ENCODE data around the gene TNPO3.
"Not testable (repeated sequence)": the region's sequence is repeated elsewhere in the genome, so short reads cannot be mapped to it uniquely, and the experiment has no call there.

TNPO3 gene

DNA sequence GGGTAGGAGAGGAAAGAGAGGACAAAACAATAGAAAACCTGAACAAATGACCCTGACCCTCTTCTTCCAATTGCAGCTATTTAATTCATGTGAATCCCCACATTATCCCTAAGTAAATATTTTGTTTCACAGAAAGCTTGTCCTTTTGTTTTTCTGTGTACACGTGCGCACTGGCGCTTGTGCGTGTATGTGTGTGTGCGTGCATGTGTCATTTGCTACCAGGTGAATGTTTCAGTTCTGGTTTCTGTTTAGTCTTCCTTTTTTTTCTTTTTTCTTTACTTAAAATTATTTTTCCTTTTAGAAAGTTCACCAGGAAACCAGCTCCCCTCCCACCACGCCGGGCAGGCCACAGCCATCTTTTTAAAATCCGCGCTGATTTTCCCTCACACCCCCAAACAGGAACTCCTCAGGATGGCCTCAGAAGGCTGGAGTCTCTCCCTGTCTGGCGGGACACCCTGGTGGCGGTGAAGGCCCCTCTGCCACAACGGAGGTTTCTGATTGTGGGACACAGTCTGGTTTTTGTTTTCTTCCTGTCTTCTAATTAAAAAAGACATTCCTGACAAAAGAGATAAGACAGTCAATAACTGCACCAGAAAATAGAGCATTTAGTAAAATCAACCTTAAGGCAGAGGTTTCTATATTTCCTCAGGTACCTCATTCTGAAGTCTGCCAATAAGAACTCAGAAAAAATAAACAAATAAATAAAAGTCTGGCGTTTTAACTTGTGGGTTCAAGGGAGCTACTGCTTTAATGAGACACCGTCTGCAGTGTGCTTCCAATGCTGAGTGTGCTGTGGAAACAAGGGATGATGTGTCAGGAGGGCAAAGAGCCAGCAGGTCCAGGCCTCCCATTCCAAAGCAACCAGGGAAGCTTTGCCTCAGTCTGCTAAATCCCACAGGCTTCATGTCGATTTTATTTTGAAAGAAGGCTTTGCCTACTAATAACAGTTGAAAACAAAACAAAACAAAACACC lies 99.8 kb downstream of the TNPO3 start:
- DNase-seq (no peak), ATAC-seq (replicated peaks) (no peak)
- H3K4me1 Mint-ChIP-seq (ENCODE audit: low read depth in 2 of 2) = no peaks in the 10 kb centered on the region
- no peaks in the 10 kb centered on the region for H3K9me3 Mint-ChIP-seq
- H3K27me3 Mint-ChIP-seq = no peaks in the 10 kb centered on the region
- peak overlapping the region in 1 of 2 donors; percentile 44 for H3K27ac Mint-ChIP-seq
- H3K36me3 Mint-ChIP-seq (ENCODE audit: insufficient read depth) = peaks cover 55% of the 10 kb centered on the region
- no peak overlapping the region for H3K4me3 Mint-ChIP-seq

DNA sequence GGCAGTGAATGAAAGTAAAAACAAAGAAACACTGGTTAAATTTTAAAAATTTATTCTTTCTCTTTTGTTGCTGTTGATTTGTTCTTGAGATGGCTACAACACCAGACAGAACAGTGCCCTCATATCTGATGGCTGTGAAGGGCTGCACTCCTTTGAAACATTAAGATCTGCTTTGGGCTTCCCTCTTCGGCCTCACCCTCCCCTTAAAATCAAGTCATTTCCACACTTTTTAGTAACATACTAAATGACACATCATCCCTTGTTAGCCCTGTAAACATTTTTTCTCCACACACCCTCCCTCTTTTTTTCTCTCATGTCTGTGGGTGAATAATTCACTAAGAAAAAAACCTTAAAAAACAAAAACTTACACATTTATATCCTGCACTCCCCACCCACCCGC lies 100.8 kb downstream of the TNPO3 start:
- DNase-seq = no peak
- no peaks in the 10 kb centered on the region for H3K9me3 Mint-ChIP-seq
- no peak overlapping the region for H3K4me3 Mint-ChIP-seq
- H3K27me3 Mint-ChIP-seq = no peaks in the 10 kb centered on the region
- peaks cover 46% of the 10 kb centered on the region for H3K36me3 Mint-ChIP-seq (ENCODE audit: insufficient read depth)
- ATAC-seq (replicated peaks) = no peak
- H3K4me1 Mint-ChIP-seq (ENCODE audit: low read depth in 2 of 2) = no peaks in the 10 kb centered on the region
- peak overlapping the region; percentile 29 to 32 for H3K27ac Mint-ChIP-seq

DNA sequence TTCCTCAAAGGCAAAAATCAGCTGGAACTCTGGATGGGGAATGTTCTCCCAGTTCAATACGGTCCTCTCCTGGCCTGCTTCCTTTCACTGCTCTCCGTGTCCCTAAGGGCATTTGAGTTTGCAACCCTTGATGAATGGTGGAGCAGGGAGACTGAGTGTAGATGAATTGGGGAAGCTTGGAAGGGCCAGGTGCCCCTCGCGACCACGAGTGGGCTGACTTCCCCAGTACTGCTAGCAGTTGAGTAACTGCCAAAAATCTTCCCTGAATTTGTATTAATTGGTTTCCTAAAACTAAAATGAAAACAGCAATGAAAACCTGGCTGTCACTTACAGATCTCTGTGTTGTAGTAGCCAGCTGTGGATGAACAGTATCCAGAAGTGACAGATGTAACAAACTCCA lies 103.6 kb downstream of the TNPO3 start:
- ATAC-seq (replicated peaks) (no peak), DNase-seq (no peak)
- Mint-ChIP-seq H3K27ac (peak overlapping the region in 1 of 2 donors; percentile 67), H3K4me1 (ENCODE audit: low read depth in 2 of 2) (peaks cover 0 to 1% of the 10 kb centered on the region in 2 donors), H3K27me3 (no peaks in the 10 kb centered on the region), H3K9me3 (no peaks in the 10 kb centered on the region), H3K36me3 (ENCODE audit: insufficient read depth) (peaks cover 19% of the 10 kb centered on the region), H3K4me3 (no peak overlapping the region)

DNA sequence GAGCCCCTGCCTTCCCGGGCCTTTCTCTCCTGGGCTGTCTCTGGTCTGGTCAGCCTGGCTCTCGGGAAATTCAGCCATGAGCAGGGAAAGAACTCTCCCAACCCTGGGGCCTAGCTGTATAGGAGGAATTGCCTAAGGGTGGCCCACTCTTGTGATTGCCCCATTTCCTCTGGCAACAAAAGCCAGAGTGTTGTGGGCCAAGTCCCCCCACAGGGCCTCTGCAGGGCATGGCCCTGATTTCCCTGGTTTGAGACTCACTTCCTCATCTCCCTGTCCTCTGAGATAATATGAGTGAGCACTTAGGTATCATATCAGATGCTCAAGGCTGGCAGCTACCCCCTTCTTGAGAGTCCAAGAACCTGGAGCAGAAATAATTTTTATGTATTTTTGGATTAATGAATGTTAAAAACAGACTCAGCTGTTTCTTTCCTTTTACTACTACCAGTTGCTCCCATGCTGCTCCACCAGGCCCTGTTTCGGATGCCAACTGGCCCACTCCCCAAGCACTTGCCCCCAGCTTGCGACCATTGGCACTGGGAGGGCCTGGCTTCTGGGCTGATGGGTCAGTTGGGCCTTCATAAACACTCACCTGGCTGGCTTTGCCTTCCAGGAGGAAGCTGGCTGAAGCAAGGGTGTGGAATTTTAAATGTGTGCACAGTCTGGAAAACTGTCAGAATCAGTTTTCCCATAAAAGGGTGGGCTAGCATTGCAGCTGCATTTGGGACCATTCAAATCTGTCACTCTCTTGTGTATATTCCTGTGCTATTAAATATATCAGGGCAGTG lies 105.7 kb downstream of the TNPO3 start:
- Mint-ChIP-seq H3K27me3 (no peaks in the 10 kb centered on the region), H3K4me1 (ENCODE audit: low read depth in 2 of 2) (peaks cover 0 to 1% of the 10 kb centered on the region in 2 donors), H3K9me3 (no peaks in the 10 kb centered on the region), H3K27ac (peak overlapping the region in 1 of 2 donors; percentile 49), H3K36me3 (ENCODE audit: insufficient read depth) (peaks cover 11% of the 10 kb centered on the region), H3K4me3 (no peak overlapping the region)
- no peak for ATAC-seq (replicated peaks)
- DNase-seq = no peak

DNA sequence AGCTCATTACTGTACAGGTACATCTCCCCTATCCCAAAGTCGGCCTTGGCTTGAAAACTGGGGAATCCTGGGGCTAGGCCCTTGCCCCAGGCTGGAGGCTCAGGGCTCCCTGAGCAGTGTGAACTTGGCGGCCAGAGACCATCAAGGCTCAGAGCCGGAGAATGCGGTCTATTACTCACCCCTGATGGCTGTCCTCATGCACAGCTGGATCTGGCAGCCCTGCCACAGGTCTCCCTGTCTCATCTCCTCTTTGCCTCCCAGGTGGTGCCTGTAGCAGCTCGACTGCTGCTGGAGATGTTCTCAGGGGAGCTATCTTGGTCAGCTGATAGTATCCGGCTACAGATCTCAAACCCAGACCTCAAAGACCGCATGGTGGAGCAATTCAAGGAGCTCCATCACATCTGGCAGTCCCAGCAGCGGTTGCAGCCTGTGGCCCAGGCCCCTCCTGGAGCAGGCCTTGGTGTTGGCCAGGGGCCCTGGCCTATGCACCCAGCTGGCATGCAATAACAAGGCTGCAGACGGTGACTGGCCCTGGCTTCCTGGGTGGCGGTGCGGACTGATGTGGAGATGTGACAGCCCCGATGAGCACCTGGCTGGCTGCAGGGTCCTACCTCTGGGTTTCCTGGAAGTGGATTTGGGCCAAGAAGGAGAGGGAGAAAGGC lies 106.5 kb downstream of the TNPO3 start:
- no peak for DNase-seq
- no peak overlapping the region for H3K4me3 Mint-ChIP-seq
- no peaks in the 10 kb centered on the region for H3K9me3 Mint-ChIP-seq
- ATAC-seq (replicated peaks) = no peak
- H3K27me3 Mint-ChIP-seq = no peaks in the 10 kb centered on the region
- H3K4me1 Mint-ChIP-seq (ENCODE audit: low read depth in 2 of 2) = peaks cover 0 to 1% of the 10 kb centered on the region in 2 donors
- H3K27ac Mint-ChIP-seq = peak overlapping the region in 1 of 2 donors; percentile 49
- H3K36me3 Mint-ChIP-seq (ENCODE audit: insufficient read depth) = peaks cover 11% of the 10 kb centered on the region

DNA sequence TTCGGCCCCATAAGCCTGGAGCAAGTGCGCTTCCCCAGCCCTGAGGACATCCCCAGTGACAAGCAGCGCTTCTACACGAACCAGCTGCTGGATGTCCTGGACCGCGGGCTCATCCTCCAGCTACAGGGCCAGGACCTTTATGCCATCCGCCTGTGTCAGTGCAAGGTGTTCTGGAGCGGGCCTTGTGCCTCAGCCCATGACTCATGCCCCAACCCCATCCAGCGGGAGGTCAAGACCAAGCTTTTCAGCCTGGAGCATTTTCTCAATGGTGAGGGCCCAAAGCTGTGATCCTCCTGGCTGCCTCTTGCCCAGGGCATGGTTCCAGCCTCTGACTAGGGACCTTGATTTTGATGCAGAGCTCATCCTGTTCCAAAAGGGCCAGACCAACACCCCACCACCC lies 107.1 kb downstream of the TNPO3 start:
- Mint-ChIP-seq H3K9me3 (no peaks in the 10 kb centered on the region), H3K27me3 (no peaks in the 10 kb centered on the region), H3K36me3 (ENCODE audit: insufficient read depth) (peaks cover 11% of the 10 kb centered on the region), H3K4me1 (ENCODE audit: low read depth in 2 of 2) (peaks cover 0 to 1% of the 10 kb centered on the region in 2 donors), H3K27ac (no peak overlapping the region), H3K4me3 (no peak overlapping the region)
- ATAC-seq (replicated peaks) (no peak), DNase-seq (no peak)

DNA sequence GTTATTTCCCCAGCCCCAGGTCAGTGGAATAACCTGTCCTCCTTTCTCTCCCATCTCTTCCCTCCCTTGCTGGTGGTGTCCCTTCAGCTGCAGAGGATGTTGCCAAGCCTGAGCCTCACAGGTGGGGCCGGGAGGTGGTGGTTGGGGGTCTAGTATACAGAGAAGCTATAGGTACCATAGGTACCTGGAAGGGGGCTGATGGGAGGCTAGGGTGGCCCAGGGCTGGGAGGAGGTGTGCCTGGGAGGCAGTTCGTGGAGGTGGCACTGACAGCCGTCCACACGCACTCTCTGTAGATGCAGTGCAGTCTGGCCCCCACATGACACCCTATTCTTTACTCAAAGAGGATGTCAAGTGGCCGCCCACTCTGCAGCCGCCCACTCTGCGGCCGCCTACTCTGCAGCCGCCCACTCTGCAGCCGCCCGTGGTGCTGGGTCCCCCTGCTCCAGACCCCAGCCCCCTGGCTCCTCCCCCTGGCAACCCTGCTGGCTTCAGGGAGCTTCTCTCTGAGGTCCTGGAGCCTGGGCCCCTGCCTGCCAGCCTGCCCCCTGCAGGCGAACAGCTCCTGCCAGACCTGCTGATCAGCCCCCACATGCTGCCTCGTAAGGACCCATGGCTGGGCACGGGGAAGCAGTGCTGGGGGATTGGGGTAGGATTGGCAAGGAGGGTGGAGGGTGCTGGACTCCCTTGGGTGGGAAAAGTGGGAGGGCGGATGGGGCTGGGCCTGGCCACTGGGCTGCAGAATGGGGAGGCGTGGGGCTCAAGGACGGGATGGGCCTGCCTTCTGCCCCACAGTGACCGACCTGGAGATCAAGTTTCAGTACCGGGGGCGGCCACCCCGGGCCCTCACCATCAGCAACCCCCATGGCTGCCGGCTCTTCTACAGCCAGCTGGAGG lies 107.7 kb downstream of the TNPO3 start:
- Mint-ChIP-seq H3K27ac (peak overlapping the region in 1 of 2 donors; percentile 10), H3K9me3 (no peaks in the 10 kb centered on the region), H3K36me3 (ENCODE audit: insufficient read depth) (peaks cover 11% of the 10 kb centered on the region), H3K4me1 (ENCODE audit: low read depth in 2 of 2) (peaks cover 0 to 1% of the 10 kb centered on the region in 2 donors), H3K27me3 (no peaks in the 10 kb centered on the region), H3K4me3 (no peak overlapping the region)
- DNase-seq (no peak), ATAC-seq (replicated peaks) (no peak)

DNA sequence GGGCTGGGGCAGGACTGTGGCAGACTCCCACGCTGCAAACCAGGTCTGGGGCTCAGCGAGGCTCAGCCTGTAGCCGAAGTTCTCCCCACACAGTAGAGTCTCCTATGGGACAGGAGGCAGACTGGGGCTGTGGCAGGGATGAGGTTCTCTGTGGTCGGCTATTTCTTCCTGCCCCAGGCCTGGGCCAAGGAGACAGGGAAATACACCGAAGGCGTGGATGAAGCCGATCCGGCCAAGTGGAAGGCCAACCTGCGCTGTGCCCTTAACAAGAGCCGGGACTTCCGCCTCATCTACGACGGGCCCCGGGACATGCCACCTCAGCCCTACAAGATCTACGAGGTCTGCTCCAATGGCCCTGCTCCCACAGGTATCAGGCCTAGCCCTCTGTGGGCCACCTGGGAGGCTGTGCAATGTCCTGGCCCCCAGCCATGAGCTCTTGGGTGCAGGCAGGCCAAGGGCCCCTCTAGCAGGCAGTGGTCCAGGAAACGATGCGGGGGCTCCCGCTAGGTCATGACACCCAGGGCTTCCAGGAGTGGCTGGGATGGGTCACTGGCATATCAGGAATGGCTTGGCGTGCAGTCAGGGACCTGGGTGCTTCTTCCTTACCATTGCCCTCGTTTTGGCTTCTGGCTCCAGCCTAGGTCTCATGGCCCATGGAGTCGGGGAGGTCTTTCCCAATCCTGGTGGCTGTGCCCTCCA lies 109.1 kb downstream of the TNPO3 start:
- DNase-seq (no peak), ATAC-seq (replicated peaks) (no peak)
- Mint-ChIP-seq H3K4me3 (no peak overlapping the region), H3K9me3 (no peaks in the 10 kb centered on the region), H3K27ac (peak overlapping the region in 1 of 2 donors; percentile 10), H3K36me3 (ENCODE audit: insufficient read depth) (peaks cover 9% of the 10 kb centered on the region), H3K27me3 (no peaks in the 10 kb centered on the region), H3K4me1 (ENCODE audit: low read depth in 2 of 2) (peaks cover 7 to 9% of the 10 kb centered on the region in 2 donors)

DNA sequence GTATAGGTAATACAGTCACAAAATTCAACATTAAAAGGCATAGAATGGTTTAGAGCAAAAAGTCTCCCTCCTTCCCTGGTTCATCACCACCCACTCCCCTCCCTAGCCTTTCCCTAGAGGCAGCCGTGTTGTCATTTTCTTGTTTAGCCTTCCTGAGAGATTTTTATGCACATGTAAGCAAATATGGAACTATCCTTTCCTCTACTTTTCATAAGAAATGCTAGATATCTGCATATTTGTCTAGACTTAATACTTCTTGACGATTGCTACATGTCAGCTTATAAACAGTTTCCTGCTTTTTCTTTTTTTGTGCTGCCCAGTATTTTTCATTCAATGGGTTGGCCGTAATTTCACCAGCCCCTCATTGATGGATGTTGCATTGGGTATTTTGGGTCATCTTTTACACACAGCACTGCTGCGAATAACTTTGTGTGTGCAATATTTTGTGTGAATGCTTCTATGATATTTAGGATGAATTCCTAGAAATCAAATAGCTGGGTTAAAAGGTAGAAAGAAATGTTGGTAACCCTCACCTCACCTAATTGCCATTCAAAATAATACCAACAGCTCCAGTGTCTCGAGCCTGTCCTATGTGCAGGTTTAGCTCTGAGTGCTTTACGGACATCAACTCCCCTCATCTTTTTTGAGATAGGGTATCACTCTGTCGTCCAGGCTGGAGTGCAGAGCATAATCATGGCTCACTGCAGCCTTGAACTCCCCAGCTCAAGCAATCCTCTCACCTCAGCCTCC lies 110.2 kb downstream of the TNPO3 start:
- ATAC-seq (replicated peaks) (no peak), DNase-seq (no peak)
- Mint-ChIP-seq H3K27me3 (no peaks in the 10 kb centered on the region), H3K9me3 (no peaks in the 10 kb centered on the region), H3K27ac (no peak overlapping the region), H3K4me3 (no peak overlapping the region), H3K4me1 (ENCODE audit: low read depth in 2 of 2) (peaks cover 9 to 19% of the 10 kb centered on the region in 2 donors), H3K36me3 (ENCODE audit: insufficient read depth) (peaks cover 14% of the 10 kb centered on the region)

DNA sequence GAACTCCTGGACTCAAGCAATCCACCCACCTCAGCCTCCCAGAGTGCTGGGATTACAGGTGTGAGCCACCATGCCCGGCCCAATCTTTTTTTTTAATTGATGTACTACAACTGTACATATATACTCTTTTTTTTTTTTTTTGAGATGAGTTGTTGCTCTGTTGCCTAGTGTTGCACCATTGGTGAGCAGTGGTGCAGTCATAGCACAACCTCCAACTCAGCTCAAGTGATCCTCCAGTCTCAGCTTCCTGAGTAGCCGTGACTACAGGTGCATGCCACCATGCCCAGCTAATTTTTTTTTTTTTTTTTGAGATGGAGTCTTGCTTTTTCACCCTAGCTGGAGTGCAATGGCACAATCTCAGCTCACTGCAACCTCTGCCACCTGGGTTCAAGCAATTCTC lies 111.7 kb downstream of the TNPO3 start:
- H3K4me3 Mint-ChIP-seq; ATAC-seq (replicated peaks); H3K27ac Mint-ChIP-seq; DNase-seq; H3K9me3 Mint-ChIP-seq; H3K27me3 Mint-ChIP-seq: not testable (repeated sequence)
- Mint-ChIP-seq H3K4me1 (ENCODE audit: low read depth in 2 of 2) (peaks cover 14 to 23% of the 10 kb centered on the region in 2 donors), H3K36me3 (ENCODE audit: insufficient read depth) (peaks cover 14% of the 10 kb centered on the region)

DNA sequence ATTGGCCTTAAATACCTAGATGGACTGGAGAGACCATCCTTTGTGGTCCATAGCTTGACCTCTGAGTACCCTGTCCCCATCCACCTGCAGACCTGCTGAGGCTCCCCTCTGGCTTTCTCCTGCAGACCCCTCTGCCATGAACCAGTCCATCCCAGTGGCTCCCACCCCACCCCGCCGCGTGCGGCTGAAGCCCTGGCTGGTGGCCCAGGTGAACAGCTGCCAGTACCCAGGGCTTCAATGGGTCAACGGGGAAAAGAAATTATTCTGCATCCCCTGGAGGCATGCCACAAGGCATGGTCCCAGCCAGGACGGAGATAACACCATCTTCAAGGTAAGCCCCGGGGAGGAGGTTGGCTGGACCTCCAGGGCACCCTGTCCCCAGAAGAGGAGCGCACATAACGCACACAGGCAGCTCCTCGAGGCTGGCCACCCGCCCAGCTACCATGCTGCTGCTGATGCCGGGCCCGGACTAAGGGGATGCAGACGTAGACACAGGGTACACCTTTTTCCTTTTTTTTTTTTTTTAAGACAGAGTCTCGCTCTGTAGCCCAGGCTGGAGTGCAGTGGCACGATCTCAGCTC lies 112.9 kb downstream of the TNPO3 start:
- Mint-ChIP-seq H3K9me3 (no peaks in the 10 kb centered on the region), H3K27ac (peak overlapping the region in 1 of 2 donors; percentile 65), H3K4me1 (ENCODE audit: low read depth in 2 of 2) (peaks cover 18 to 27% of the 10 kb centered on the region in 2 donors), H3K27me3 (peaks cover 5 to 15% of the 10 kb centered on the region in 2 donors), H3K4me3 (no peak overlapping the region), H3K36me3 (ENCODE audit: insufficient read depth) (peaks cover 15% of the 10 kb centered on the region)
- DNase-seq (no peak), ATAC-seq (replicated peaks) (no peak)

All from effector memory CD8-positive, alpha-beta T cell (primary cell).